Islet precursor cell (in vitro differentiated cells): ENCODE measurements around the gene FAM221B.

Source experiments
- DNase-seq: peaks from one replicate; pipeline ENCODE4 v3.0.0-alpha.2; 2018

The FAM221B gene

GRCh38 chr9:35845824-35846771 lies 17.6 kb upstream of the FAM221B start:
- peak; percentile 69 for DNase-seq

DNA sequence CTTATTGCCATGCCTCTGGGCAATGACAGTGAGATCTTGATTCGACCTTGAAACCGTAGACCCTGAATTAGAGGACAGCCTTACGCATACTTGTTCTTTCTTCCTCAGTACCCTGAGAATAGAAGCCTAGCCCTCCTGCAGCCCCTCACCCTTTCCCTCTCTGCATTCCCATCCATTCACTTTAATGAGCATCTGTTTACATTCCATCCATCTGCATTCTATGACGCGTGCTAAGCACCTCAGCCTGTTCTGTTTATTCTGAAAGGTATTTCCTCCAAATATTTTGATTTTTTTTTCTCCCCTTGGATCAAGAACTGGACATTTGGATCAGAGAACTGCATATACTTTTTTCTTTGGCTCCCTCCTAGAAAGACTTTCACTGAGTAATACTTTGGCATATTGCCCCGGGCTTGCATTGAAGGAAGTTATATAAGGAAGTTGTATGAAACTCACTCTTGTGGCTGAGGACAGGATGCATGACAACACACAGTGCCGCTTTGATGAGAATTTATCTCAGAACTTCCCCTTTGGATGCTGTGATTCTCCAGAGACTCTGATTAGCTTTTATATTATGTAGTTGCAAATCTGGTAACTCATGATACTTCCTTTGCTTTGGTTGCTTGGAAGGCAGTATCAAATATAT lies 16.2 kb upstream of the FAM221B start:
- DNase-seq = no peak

DNA sequence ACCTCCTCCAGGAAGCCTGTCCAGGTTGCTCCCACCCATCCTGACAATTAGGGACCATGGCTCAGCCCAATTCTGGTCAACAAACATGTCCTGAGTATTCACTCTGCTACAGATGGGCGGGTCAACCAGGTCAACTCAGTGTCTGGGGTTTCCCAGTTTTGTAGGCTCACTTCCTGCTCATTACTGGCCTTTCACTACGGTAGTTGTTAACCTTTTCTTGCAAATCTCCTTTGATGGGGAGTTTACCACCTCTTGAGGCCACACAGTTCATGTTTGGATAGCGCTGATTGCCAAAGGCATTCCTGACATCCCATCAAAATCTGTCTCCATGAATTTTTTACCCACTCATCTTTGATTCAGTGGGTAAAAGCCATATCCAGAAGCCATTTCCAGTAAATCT lies 14.3 kb upstream of the FAM221B start:
- DNase-seq = no peak

DNA sequence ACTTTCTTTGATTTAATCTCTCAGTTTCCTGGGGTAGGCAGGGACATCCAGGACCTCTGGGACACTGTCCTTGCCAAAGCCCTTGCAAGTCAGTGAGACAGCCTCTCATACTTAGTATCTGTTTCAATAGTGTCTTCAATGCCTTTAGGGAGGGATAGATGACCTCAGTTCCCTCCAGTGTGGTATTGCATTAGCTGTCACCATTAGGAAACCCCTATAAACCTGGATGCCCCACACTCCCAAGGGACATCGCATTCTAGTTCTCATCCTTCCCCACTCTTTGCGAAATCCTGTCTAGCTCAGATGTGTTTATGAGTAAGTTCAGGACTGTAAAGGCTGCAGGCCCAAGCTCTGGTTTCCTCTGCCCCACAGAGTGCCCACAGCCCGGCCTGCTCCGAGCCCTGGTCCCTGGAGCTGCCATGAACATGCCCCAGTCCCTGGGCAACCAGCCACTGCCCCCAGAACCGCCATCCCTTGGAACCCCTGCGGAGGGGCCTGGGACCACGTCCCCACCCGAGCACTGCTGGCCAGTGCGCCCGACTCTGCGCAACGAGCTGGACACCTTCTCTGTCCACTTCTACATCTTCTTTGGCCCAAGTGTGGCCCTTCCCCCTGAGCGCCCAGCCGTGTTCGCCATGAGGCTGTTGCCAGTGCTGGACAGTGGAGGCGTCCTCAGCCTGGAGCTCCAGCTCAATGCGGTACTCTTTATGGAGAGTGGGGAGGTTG lies 13.7 kb upstream of the FAM221B start:
- no peak for DNase-seq

DNA sequence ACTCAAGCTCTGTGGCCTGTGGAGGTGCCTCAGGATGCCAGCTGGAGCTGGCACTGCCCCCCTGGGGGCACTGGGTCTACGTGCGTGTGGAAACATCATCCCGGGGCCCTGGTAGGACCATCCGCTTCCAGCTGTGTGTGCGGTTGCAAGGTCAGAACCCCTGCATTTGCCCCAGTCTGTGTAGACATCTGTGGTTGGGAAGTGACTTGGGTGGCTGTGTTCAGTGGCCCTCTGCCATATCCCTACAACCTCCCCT lies 13.0 kb upstream of the FAM221B start:
- no peak for DNase-seq

DNA sequence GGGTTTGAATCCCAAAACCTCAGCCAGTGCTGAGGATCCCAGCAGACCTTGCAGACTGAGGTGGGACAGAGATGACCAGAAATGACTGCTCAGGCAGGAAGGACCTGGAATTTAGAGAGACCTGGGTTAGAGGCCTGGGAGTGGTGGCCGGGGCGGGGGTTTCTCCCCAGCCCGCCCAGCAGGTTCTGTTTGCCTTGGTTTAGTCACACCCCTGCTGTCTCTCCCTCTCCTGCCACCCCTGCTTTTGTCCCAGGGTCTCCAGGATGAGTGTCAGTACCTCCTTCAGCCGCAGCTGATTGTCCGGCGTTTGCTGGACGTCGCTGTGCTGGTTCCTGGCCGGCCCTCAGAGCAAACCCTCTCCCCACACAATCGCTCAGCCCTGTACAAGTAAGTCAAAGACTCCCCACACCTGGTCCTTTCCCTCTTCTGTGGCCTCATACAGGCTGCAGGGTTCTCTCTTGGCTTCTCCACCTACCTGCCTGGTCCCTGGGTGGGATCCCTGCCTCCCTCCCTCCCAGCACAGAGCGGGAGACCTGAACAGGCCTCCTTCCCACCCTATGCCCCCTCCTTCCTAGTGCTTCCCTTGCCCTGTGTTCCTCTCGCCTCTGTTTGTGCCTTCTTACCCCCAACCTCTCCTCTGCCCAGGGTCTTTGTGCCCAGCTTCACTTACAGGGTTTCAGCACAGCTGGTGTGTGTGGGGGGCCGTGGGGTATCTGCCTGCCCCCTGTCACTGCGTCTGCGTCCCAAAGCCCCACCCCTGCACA lies 12.5 kb upstream of the FAM221B start:
- no peak for DNase-seq

GRCh38 chr9:35839926-35840325 lies 11.4 kb upstream of the FAM221B start:
- no peak for DNase-seq

DNA sequence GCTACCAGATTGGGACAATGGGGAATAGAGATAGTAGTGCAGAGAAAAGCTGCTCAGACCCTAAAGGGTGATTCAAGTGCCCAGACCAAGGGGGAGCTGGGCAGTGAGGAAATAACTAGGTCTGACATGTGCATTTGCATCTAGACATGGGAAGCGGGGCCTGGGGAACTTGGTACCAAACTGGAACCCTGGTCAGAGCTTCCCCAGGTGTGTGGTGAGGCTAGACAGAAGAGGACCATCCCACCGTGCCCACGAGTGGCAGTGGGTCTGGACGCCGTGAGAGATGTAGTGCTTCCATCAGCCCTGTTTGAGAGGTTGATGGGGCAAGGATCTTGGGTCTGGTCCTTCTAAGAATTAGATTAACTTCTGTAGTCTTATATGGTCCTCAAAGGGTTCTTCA lies 8.1 kb upstream of the FAM221B start:
- DNase-seq = no peak

DNA sequence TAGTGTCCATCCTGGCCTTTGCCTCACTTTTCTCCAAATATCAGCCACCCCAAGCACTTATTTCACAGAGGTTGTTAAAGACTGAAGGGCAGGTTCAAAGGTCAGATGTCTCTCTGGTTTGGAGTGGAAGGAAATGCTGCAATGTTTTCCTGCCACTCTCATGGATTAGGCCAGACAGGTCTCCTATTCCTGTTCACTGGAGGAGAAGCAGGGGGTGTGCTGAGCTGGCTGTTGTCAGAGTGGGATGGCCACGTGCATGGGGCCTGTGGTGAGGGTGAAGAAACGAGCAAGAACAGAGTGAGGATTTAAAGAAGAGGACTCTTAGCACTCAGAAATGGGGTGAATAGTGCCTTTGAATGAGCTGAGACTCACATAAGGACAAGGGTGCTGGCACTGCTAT lies 7.2 kb upstream of the FAM221B start:
- DNase-seq = no peak

- DNase-seq = no peak
These were observed 6.7 kb upstream of the FAM221B start for GRCh38 chr9:35835216-35835632.

DNA sequence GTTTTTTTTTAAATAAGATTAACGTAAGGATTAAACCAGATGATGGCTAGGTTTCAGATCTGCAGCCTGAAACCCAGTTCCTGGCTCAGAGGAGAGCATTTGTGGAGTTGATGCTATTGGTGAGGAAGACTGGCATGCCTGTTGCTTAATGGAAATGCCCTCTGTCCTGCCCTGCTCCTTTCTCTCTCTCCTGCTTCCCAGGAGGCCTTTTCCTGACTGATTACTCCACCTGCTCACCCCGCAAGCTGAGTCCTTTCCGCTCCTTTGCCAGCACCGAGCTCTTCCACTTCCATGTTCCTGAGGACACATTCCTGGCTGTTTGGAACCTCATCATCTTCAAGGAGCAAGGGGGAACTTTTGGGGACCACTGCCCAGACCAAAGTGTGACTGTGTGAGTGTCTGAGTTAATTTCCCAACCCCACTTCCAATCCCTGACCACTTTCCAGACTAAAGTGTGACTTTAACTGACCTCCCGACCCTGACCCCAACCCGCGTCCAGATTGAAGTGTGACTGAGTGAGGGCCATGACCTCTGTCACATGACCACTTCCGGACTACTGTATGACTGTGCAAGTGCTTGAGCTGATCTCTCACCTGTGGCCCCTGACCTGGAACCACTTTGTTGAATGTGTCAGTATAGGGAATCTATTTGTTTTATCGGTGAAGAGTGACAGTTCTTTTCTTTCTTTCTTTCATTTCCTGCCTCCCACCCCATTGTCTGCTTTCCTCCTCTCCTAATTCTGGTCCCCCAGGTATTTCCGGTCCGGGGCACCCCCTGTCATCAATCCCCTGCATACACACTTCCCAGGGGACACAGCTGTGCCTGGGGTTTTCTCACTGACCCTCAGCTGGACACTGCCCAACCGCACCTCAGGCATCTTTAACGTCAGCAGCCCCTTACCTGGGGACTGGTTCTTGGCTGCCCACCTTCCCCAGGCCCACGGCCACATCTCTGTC lies 6.0 kb upstream of the FAM221B start:
- no peak for DNase-seq

DNA sequence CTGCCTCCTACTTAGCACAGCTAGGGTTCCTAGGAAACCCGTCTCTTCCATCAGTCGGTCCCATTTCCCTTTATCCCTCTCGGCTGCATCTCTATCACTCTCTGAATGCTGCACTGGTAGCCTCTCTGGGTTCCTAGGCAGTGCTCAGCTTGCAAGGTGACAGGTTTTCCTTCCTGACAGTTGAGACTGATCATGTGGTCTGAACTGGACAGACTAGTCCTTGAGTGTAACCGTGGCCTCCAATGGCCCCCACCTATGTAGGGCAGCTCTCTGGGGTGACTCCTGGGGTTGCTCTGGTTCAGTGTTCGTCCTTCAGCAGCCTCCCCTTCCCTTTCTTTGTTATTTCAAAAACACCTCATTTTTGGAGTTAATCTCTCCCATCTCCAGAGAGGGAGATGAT lies 4.3 kb upstream of the FAM221B start:
- no peak for DNase-seq

- no peak for DNase-seq
These were observed 2.5 kb upstream of the FAM221B start for GRCh38 chr9:35831040-35831439.

DNA sequence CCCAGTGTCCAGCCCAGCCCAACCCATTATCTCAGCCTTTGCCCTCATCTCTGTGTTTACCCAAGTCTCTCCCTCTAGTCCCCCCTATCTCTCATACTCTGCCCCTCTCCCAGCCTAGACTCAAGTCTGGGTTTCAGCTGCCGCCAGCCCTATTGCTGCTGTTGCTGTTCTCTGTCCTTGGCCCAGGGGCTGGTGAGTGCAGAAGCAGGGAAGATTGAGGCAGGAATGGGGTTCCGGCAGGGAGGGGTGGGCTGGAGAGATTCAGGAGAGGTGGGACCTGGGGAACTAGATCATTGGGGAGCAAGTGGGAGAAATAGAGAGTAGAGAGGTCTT lies 1.2 kb upstream of the FAM221B start:
- no peak for DNase-seq

- DNase-seq = peak; percentile 97
These were observed 692 bp upstream of the FAM221B start, which contains the start of gene TMEM8B for GRCh38 chr9:35829084-35829763. Gene TMEM8B, plus strand, starts transcription at chr9:35829228. Its CDS starts 220 bp downstream, at chr9:35829448.

- no peak for DNase-seq
These were observed 1.0 kb downstream of the FAM221B start for GRCh38 chr9:35827486-35827885.

DNA sequence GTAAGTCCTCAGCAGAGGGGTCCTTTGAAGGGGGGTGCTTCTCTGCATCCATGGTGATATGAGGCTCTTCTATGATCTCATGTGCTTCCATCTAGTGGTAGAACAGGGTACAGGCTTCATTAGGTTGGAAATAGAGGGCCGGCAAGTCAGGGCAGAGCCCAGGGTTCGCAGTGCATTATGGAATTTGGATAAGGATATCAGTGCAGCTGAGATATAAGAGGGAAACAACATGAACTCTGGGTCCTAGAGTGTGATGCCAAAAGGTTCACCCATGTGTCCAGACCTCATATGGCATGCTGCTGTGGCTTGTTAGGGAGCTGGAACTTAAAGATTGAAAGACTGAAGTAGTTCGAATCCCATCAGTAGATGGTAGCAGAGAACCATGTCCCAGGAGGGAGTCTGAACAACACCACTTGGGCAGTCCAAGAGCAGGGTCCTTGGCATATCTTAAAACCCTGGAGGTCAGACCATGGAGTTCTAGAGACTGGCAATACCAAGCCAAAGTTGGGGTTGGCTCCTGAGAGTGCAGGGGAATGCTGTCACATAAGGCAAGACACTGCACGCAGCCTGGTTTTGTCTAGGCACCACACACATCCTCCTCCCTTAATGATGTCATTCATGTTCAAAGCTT lies 2.3 kb downstream of the FAM221B start:
- DNase-seq = no peak

DNA sequence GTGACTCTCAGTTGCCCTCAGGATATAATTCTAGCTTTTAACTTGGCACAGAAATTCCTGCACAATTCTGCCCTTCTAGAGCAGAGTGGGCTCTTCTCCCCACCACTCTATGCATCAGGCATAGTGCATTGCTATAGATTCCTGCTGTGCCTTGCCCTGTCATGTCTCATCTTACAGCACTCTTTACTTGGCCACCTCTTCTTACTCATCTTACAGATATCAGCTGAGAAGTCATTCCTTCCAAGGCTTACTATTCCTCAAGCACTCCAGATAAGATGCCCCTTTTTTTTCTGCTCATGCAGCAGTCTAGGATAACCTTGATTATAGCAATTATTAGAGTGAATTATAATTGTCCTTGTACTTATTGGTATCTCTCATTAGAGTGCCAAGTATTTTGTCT lies 5.6 kb downstream of the FAM221B start:
- DNase-seq = no peak

DNA sequence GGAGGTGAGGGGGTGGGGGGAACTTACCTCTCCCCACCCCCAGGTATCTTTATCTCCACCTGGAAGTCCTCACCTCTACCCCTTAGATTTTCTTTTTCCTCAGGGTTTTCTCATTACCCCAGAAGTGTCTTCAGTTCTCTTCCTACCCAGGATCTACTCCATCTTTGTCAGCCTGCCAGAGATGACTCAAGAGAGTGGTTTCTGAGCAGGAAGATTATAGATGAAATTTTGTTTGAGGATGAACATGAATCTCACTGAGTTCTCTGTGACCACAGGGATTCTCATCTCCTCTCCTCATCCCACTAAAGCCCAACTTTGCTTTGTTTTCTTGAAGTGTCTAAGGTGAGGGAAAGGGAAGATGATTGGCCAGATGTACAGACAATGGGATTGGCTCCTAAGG lies 8.5 kb downstream of the FAM221B start:
- DNase-seq = no peak

DNA sequence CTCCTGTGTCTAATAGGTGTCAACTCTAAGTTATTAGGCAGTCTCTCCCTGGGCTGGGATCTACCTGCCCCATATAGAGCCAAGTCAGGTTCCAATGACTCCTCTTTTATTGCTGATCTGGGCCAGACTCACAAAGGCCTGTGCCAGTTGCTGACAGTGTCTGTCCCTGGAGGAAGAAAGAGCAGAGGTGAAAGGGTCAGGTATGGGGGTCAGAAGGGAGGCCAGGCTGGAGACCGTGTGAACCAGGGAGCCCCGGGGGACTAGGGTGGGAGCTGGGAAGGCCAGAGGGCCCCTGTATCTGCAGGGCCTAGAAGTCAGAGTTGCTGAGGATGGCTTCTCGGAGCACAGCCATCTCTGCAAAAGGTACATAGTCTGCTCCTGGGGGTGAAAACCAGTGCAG lies 10.2 kb downstream of the FAM221B start:
- DNase-seq = no peak

GRCh38 chr9:35816708-35817107 lies 11.8 kb downstream of the FAM221B start:
- no peak for DNase-seq
